ENCODE data around the gene RALGDS. TPM values are rescaled to one million over a fixed set of nuclear protein-coding genes. Genes with fewer than 3 reads are reported as not detected.

The RALGDS gene
- total RNA-seq, 1 donor from 2014 or later, result 449 TPM

DNA sequence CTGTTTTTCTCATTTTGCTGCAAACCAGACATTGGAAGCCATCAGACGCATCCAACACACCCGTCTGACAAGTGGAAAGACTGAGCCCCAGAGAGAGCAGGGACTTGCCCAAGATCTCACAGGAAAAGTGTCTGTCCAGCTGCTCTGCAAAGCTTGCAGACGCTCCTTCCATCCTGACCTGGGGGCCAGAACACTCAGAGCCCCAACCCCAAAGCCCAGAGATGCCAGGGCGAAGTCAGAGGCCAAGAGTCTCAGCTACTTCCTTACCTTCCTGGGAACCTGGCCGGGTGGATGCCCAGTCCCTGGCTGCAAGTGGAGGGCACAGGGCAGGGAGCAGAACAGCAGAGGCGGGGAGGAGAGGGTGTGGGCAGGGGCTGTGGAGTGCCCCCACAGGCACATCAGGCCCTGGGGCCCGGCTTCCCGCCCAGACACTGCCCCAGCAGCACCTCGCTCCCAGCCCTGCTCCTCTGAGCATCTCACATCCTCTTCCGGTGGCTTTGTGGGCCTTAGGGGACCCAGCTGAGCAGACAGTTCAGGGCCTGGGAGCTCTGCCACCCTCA, 9.7 kb upstream of the RALGDS start:
- Mint-ChIP-seq H3K27ac (ENCODE audit: unreplicated experiment) (peak overlapping the region; percentile 17), H3K27me3 (ENCODE audit: unreplicated experiment) (peaks cover 13% of the 10 kb centered on the region), H3K4me3 (ENCODE audit: unreplicated experiment) (peak overlapping the region; percentile 5), H3K9me3 (ENCODE audit: unreplicated experiment) (peaks cover 17% of the 10 kb centered on the region), H3K36me3 (ENCODE audit: unreplicated experiment) (peaks cover 3% of the 10 kb centered on the region), H3K4me1 (ENCODE audit: low read depth, unreplicated experiment) (peaks cover 50% of the 10 kb centered on the region)
- TF ChIP-seq CTCF (IDR thresholded peaks at IDR 0.05; ENCODE audit: partially characterized antibody, unreplicated experiment), result no peak
- no peak for DNase-seq

- peaks cover 15% of the 10 kb centered on the region for H3K27me3 Mint-ChIP-seq (ENCODE audit: unreplicated experiment)
- DNase-seq, result no peak
- no peak overlapping the region for H3K27ac Mint-ChIP-seq (ENCODE audit: unreplicated experiment)
- H3K4me3 Mint-ChIP-seq (ENCODE audit: unreplicated experiment), result peak overlapping the region; percentile 6
- TF ChIP-seq CTCF (IDR thresholded peaks at IDR 0.05; ENCODE audit: partially characterized antibody, unreplicated experiment), result no peak
- H3K9me3 Mint-ChIP-seq (ENCODE audit: unreplicated experiment), result peaks cover 19% of the 10 kb centered on the region
- H3K4me1 Mint-ChIP-seq (ENCODE audit: low read depth, unreplicated experiment), result peaks cover 48% of the 10 kb centered on the region
- peaks cover 3% of the 10 kb centered on the region for H3K36me3 Mint-ChIP-seq (ENCODE audit: unreplicated experiment)
These were observed 8.2 kb upstream of the RALGDS start for GRCh38 chr9:133129001-133129795.

DNA sequence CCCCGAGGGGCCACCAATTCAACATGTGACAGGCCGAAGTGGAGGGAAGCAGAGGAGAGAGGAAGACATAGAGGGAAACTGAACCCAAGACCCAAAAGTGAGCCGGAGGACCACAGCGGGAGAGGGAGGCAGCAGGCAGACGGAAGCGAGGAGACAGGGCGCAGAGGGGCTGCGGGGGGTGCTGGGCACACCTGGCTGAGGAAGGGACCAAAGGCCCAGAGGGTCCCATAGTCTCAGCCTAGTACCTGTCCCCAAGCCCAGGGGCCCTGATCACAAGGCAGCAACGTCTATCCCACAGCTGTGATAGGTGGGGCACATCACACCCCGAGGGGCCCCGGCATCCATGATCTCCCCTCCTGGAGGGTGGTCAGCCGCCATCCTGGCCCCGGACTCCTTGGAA, 7.1 kb upstream of the RALGDS start:
- H3K27me3 Mint-ChIP-seq (ENCODE audit: unreplicated experiment), result peaks cover 15% of the 10 kb centered on the region
- H3K27ac Mint-ChIP-seq (ENCODE audit: unreplicated experiment), result no peak overlapping the region
- peaks cover 25% of the 10 kb centered on the region for H3K9me3 Mint-ChIP-seq (ENCODE audit: unreplicated experiment)
- no peak overlapping the region for H3K4me3 Mint-ChIP-seq (ENCODE audit: unreplicated experiment)
- H3K4me1 Mint-ChIP-seq (ENCODE audit: low read depth, unreplicated experiment), result peaks cover 48% of the 10 kb centered on the region
- no peak for DNase-seq
- no peak for TF ChIP-seq CTCF (IDR thresholded peaks at IDR 0.05; ENCODE audit: partially characterized antibody, unreplicated experiment)
- peaks cover 3% of the 10 kb centered on the region for H3K36me3 Mint-ChIP-seq (ENCODE audit: unreplicated experiment)

DNA sequence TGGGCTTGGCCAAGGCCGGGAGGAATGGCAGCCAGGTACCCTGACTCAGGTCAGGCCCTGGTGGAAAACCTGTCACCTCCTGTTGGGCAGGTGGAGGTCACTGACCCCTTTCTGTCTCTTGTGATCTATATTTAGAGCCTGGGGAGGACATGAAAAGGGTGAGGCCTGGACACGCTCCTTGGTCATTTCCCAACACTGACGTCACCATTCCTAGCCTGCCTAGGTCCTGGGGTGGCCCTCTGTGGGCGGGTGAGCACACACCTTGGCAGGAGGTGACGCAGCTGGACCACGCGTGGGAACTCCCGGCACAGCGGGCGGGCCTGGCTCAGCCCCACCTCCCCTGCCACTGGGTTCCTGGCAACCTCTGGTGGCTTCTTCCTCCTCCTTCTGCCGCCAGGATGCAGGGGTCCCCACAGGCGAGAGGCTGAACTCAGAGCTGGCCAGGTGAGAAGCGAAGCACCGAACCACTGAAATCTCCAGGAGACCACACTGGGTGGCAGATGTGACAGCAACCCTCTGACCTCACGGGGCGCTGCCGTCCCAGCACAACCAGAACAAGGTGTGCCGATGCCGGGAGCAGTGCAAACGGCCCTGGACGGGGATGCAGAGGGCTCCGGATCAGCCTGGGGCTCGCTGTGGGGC, 6.4 kb upstream of the RALGDS start:
- Mint-ChIP-seq H3K4me3 (ENCODE audit: unreplicated experiment) (no peak overlapping the region), H3K27me3 (ENCODE audit: unreplicated experiment) (peaks cover 15% of the 10 kb centered on the region), H3K36me3 (ENCODE audit: unreplicated experiment) (peaks cover 3% of the 10 kb centered on the region), H3K9me3 (ENCODE audit: unreplicated experiment) (peaks cover 26% of the 10 kb centered on the region), H3K27ac (ENCODE audit: unreplicated experiment) (peak overlapping the region; percentile 48), H3K4me1 (ENCODE audit: low read depth, unreplicated experiment) (peaks cover 53% of the 10 kb centered on the region)
- TF ChIP-seq CTCF (IDR thresholded peaks at IDR 0.05; ENCODE audit: partially characterized antibody, unreplicated experiment), result no peak
- DNase-seq, result no peak
